Stimulated activated naive CD4-positive, alpha-beta T cell (primary cell): ENCODE results near the gene ABHD2.
"Not testable (repeated sequence)": the region's sequence is repeated elsewhere in the genome, so short reads cannot be mapped to it uniquely, and the experiment has no call there.

Source experiments
- DNase-seq, 6 experiments: peaks; one replicate each; lab custom pipeline; 2025; lab: John Stamatoyannopoulos, UW

ABHD2 gene

DNA sequence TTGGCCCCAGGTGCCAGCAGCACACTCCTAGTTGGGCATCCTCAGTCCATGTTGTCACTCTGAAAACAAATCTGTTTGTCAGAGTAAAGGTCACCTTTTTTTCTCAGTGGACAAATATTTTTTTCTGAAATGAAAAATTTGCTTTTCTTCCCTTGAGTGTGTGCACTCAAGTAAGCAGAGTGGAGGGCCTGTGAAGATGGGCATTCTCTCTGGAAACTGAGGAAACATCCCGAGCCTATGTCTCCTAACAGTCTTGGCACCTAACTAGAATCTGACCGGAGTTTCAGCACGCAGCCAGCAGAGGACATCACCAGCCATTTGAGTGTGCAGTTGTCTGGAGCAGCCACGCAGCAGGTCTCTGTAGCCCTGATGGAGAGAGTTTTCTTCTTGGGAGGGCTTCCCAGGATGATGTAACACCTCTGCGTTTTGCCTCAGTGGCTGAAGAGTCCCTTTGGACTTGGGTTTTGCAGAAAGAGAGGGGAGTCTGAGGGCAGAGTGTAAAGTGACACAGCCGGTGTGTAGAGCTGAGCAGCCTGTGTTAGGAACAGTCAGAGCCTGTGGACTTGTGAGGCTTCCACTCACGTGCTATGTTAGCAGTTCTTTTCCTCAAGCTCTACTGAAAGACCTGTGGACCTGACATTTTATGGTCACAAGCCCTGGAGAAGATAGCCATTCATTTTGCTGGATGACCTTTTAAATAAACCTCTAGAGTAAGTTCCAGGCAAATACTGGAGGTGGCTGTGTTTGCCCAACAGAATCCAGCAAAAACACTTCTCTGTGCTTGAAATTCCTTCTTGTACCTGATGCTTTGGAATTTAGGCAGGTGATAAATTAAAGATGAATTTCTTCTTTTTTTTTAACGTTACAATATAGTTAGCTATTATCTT is 51.6 kb downstream of the ABHD2 start:
- DNase-seq: no peak

DNA sequence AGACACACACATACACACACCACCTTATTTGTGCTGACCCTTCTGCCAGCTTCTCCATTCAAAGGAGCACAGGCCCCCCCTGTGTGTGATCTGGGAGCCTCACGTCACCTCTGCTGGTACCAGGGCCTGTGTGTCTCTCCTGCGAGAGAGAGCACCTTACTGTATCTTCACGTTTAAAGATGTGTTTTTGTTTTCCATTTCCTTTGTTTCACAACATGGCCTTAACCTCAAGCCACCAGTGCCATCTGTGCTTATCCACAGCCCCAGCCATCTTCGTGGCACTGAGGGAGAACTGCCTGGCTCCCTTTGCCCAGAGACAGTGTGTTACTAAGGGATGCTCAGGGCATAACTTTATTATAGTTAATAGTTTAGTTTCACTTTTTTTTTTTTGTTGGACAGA is 52.3 kb downstream of the ABHD2 start:
- no peak for DNase-seq

DNA sequence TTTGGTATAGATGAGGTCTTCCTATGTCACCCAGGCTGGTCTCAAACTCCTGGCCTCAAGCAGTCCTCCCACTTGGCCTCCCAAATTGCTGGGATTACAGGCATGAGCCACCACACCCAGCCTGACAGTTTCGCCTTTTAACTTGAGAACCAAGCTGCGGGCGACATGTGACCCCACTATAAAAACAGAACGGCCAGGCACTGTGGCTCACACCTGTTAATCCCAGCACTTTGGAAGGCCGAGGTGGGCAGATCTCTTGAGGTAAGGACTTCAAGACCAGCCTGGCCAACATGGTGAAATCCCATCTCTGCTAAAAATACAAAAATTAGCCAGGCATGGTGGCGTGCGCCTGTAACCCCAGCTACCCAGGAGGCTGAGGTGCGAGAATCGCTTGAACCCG is 52.9 kb downstream of the ABHD2 start:
- DNase-seq: not testable (repeated sequence)

DNA sequence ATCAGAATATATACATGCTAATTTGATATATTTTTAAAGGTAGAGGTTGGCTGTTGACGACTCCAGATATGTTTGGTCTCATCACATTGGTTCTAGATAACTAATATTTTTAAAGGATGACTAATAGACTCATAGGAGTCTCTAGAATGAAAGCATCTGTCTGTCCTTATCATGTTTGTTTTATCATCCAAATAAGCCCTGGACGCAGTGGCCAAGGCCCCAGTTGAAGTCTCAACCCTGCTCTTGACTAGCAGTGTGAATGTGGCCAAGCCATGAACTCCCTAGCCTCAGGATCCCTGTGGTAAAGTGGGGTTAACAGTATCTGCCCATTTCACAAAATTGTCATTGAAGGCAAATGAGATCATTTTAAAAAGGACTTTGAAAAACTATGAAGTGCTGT is 53.6 kb downstream of the ABHD2 start:
- no peak for DNase-seq

DNA sequence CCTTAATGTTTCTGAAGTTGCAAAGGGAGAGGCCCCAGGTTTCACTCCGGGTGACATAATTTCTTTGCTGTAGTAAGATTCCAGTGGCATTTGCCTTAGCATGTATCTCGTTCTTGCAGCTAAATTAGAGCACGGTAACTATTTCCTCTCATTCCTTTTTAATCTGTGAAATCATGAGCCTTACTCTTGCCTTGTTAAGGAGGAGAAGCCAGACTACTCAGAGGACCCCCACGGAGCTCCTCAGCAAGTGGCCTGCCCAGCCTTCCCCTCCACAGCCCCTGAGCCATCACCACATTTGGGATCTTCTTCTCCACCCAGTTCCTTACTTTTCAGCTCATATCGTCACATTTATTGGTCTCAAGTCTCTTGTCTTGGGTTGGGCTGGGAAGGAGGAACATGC is 54.2 kb downstream of the ABHD2 start:
- no peak for DNase-seq

DNA sequence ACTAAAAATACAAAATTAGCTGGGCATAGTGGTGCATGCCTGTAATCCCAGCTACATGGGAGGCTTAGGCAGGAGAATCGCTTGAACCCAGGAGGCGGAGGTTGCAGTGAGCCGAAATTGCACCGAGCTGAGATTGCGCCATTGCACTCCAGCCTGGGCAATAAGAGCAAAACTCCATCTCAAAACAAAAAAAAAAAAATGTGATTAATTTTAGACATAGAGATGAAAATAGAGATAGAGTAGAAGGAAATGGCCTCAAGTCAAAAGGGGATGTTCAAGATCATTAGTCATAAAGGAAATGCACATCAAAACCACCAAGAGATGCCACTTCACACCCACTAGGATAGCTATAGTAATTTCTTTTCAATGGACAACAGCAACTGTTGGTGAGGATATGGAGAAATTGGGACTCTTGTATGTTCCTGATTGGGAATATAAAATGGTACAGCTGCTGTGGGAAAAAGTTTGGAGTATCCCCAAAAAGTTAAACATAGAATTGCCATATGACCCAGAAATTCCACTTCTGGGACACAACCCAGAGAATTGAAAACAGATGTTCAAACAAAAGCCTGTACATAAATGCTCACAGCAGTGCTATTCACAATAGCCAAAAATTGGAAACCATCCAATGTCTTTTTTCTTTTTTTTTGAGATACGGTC is 55.4 kb downstream of the ABHD2 start:
- no peak for DNase-seq

DNA sequence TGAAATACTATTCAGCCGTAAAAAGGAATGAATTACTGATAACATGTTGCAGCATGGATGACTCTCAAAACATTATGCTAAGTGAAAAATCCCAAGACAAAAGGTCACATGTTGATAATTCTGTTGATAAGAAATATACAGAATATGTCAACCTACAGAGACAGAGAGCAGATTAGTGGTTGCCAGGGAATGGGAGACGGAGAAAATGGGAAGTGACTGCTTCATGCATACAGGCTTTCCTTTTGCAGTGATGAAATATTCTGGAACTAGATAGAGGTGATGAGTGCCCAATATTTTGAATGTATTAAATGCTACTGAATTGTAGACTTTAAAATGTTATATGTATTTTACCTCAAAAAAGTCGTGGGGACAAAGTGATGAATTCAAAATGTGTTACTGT is 56.2 kb downstream of the ABHD2 start:
- no peak for DNase-seq

DNA sequence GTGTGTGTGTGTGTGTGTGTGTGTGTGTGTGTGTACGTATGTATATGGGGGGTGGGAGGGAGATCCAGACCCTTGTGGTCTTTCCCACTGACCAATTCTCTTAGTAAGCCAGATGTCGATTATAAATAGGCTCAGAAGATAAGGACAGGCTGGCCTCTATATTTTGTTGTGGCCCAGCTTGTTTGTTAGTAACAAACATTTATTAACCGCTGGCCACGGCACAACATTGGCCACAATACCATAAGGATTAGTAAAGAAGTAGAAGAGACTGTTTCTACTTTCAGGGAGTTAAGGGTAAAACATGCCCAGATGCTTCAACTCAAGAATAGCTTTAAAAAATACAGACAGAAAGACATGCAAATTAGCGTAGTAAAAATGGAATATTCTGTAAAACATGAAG is 58.1 kb downstream of the ABHD2 start:
- DNase-seq: no peak

DNA sequence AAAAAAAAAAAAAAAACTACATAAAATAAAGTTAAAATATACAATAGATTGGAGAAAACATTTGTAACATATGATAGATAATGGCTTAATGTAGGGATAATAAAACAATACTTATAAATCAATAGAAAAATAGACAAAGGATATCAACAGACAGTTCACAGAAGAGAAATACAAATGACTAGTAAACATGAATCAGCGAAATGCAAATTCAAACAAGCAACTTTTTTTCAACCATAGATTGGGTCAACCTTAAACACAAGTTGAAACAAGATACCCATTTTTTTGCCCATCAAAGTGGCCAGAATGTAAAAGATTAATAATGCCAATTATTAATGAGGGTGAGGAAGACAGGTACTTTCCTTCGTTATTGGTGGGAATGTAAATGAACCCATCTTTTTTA is 59.9 kb downstream of the ABHD2 start:
- DNase-seq: no peak

DNA sequence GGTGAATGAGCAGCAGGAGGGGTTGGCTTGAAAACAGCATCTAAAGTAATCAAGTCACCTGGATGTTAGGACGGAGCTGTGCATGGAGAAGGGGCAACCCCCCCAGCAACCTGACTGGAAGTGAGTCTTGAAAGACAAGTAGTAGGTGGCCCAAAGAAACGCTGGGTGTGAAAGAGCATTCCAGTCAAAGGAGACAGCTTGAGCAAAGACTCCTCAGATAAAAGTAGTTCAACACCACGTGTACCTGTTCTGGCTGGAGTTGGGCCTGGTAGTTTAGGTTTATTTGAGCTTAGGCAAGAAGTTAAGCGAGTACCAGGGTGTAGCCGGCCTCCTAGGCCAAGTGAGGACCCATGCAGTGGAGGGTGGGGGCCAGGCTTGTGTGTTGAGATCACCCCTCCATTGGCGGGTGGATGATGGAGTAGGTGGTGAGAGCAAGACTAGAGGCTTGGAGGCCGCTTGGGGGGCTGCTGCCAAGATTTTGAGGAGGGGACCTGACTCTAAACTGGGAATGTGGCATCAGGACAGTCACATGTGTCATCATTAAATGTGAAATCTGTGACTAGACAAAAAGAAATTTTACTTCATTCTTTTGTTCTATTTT is 61.3 kb downstream of the ABHD2 start:
- no peak for DNase-seq

DNA sequence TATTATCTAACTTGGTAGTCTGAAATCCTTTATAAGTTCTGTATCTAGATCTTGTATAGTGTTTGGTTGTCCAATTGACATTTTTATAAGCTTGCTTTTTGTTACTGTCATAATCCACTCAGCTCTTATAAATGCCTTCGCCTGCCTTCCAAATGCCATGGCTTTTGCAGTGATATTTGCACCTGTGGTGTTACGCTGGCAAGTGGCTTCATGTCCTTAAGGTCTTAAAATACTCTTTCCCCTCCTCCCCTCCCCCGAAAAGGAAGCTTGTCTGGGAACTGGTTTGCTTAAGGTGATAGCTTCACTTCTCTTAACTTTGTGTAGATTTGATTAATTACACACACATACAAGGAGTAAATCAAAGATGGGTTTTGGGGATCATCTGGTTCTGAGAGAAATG is 62.0 kb downstream of the ABHD2 start:
- DNase-seq: no peak

DNA sequence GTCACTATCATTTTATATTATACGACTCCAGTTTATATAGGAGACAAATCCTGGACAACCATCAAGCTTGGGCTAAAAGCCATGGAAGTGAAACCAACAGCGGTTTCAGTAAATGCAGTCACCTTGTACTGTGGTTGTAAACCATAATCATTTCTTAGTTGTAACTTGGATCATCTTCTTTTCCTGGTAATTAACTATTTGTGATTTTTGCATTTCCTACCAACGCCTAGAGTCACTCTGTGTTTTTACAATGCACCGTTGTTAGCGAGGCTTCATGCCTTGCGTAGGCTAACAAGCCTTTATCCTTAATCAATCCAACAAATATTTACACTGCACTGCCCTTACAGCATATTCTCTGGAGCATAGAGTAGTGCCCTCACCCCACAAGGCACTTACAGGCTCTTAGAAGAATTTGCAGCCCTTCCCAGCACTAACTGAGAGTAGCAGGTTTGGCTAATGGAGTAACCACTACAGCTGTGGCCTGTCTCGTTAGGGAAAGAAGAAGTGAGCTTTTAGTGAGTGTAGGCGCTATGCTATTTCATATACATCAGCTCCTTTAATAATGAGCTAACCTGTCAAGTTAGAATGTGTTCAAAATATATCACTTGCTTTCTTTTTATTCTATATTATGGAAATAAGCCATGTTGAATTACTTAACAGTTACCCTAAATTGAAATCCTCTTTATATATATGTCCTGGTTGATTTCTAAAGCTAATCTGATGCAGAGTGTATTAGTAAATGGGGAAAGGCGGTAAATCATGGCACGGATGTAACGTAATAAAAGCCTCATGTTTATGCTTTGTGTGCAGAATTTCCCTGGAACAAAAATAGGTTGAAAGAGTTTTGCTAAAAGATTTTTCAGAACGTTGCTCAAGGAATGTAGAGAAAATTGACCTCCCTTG is 62.8 kb downstream of the ABHD2 start:
- DNase-seq: no peak

DNA sequence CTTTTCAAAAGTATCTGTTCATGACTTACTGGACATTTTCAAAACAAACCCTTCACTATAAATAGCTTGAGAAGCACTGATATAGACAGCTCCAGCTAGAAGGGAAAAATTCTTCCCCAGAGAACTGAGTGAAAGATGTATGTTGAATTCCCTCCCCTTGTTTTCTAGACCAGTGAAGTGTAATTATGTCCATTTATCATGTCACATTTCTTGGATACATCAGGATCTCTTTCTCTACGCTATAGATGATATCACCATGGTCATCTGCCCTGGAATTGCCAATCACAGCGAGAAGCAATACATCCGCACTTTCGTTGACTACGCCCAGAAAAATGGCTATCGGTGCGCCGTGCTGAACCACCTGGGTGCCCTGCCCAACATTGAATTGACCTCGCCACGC is 66.9 kb downstream of the ABHD2 start:
- DNase-seq: no peak

DNA sequence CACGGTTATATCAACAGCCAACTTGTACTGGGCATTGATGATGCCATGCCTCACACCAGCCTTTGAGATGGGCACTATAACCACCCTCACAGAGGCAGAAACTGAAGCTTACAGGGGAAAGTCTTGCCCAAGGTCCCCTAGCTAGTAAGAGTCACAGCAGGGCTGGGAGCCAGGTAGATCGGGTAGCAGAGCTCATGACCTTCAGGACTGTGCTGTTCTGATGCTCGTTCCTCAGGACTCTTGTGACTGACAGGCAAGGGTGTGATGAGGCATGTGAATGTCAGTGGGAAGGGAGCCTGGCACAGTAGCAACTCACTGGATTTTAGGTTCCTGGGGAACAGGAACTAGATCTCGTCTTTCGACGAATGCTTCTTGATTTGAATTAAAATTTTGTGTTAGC is 67.4 kb downstream of the ABHD2 start:
- DNase-seq: no peak

DNA sequence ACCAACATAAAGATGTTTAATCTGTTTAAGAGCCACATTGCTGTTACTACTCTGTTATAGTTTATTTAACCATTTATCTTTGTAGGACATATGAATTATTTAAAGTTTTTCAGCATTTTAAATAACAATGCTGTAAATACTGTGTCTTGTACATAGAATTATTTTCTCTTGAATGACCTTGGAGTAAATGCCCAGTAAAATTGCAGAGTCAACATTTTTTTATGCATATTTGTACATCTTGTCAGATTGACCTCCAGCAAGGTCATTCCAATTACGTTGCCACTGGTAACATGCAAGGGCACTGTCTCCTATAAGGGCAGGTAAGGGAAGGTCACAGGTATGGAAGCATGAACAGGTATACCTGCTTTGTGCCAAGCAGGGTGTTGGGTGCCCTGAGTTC is 68.8 kb downstream of the ABHD2 start:
- DNase-seq: no peak

DNA sequence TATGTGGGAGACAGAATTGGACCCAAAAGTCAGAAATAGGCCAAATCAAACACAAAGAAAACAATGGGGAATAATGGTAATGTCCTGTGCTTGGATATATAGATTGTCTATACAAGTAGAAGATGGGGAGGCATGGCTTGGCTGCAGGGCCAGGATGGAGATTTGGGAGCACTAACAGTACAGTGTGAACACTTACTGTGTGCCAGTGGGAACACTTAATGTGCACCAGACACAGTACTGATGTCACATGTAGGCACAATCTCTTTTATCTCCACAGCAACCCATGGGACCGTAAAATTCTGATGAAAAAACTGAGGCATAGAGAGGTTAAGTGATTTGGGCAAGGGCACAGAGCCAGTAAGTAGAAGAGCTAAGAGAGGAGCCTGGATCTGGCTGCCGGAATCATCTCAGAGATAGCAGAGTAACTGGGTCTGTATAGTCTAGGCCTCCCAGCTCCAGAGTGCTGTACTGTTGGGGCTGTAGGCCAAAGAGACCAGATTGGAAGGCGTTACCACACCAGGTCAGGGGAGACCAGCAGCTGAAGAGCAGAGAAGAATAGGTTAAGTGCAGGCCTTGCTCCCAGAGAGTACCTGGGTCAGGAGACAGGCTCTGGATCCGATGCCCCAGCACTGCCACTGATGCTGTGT is 69.8 kb downstream of the ABHD2 start:
- no peak for DNase-seq

DNA sequence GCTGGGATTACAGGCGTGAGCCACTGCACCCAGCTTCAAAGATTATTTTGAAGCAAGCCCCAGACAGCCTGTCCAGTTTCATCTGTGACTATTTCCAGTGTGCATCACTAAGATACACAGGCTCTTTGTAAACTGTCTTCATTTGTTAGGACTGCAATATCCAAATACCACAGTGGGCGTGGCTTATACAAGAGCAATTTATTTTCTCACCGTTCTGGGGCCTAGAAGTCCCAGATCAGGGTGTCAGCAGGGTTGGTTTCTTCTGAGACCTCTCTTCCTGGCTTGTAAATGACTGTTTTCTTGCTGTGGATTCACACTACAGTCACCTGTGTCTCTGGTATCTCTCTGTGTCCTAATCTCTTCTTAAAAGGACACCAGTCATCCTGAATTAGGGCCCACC is 73.4 kb downstream of the ABHD2 start:
- DNase-seq: no peak

DNA sequence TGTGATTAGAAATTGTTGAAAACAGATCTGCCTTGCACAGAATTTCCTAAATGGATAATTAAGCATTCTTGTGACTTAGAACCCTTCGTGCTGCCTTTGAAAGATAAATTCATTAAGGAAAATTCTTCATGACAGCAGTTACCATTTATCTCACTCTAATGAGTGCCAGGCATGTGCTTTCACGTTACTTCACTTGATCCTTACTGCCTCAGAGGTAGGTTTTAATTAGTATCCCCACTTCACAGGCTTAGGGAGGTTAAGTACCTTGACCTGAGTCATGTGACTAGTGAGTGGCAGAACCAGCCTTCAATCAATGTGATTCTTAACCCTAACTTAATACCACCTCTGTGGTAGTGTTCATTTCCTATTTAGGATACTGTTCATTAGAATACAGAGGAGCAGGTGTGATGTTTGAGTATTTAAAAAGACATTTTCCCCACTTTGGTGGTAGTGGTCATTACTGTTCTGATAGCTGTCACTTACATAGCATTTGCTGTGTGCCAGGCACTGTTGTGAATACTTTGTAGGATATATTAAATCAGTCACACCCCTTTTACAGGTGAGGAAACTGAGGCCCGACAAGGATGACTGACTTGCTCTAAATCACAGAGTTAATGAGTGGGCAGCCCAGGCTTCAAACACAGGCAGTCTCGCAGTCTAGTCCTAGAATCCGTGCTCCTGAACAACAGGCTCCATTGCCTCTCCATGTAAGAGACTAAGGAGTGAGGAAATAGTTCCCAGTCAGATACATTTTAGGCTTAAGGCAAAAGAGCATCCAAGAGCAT is 75.2 kb downstream of the ABHD2 start:
- DNase-seq: no peak

DNA sequence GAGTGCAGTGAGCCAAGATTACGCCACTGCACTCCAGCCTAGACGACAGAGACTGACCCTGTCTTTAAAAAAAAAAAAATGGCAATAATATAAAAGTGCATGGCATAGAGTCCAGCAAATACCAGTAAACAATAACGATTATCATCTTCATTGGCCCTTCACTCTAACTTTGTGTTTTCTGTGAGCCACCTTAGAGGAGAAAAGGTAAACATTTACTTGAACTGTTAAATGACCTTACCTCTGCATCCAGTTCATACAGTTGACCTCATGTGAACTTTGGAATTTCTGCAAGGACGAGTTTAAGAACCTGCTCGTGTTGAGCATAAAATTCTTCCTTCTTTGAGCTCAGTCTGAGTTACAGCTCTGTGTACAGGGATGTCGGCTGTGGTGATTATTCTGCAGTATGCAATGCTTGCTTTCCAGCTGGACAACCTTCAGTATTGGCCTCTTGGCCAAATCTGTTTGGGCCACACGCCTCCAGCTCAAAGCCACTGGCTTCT is 76.5 kb downstream of the ABHD2 start:
- no peak for DNase-seq

DNA sequence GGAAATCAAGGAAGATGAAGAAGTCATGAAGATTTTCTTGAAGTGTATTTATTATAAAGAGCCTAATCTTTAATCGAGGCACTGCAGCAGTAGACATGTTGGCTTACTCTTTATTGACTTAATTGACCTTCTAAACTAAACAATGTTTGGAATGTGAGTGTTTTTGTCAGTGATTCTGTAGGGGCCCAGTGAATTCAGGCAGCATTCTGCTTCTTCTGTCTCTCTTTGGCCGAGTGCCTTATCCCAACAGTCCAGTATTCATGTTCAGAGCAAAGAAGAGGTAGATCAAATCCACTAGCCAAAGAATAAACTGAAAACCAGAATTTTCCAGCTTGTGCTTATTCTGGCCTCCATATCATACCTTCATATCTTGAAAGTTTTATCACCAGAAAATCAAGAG is 77.4 kb downstream of the ABHD2 start:
- DNase-seq: no peak
